Fibroblast of lung (primary cell): ENCODE results near the gene PXDN.

Source experiments
- EZH2 ChIP-seq: IDR thresholded peaks from 2 replicates; pipeline ENCODE4 v1.5.1; 2012; ENCODE audit warnings: low read length, control low read depth, mild to moderate bottlenecking; ENCODE audit errors: missing control alignments
- TF ChIP-seq, protein P1 (sequence below), 2 donors: IDR thresholded peaks in 1 of 2; conservative IDR thresholded peaks in 1 of 2; 1 replicate in 1 of 2; 2 replicates in 1 of 2; pipeline ENCODE4 v1.5.1; 2011 to 2012; ENCODE audit warnings: low read length in 2 of 2, control low read depth in 1 of 2, inconsistent platforms in 1 of 2, low read depth in 1 of 2, mild to moderate bottlenecking in 1 of 2

DNA sequence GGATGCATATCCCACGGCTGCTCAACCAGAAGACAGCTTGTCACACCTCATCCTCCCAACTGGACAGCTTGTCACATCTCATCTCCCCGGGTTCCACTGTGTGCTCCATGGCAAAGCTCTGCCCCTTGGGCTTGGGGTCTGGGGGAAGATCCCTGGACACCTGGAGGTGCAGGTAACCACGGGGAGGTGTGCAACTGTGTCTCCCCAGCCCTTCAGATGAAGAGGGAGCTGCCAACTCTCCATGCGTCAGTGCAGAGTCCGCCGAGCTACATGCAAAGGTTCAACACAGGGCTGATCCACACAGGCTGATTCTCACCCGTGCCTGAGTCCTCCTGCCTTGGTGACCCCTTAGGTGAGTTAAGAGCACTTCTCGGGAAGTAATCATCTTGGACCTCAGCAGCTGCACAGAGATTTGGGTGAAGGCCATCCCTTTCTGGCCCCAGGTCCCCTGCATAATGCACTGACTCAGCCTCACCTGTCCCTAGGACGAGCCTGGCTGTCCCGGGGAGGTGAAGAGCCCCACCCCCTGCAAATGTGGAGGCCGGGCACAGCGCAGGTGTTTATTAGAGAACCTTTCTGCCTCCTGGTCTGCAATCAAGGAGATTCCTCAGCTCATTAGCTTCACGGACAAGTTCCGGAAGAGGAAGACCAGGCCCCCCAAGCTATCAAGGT, 157.9 kb downstream of the PXDN start:
- no peak for TF ChIP-seq EZH2
- TF ChIP-seq, protein P1, sequence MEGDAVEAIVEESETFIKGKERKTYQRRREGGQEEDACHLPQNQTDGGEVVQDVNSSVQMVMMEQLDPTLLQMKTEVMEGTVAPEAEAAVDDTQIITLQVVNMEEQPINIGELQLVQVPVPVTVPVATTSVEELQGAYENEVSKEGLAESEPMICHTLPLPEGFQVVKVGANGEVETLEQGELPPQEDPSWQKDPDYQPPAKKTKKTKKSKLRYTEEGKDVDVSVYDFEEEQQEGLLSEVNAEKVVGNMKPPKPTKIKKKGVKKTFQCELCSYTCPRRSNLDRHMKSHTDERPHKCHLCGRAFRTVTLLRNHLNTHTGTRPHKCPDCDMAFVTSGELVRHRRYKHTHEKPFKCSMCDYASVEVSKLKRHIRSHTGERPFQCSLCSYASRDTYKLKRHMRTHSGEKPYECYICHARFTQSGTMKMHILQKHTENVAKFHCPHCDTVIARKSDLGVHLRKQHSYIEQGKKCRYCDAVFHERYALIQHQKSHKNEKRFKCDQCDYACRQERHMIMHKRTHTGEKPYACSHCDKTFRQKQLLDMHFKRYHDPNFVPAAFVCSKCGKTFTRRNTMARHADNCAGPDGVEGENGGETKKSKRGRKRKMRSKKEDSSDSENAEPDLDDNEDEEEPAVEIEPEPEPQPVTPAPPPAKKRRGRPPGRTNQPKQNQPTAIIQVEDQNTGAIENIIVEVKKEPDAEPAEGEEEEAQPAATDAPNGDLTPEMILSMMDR (conservative IDR thresholded peaks at IDR 0.05 in 1 of 2, IDR thresholded peaks at IDR 0.05 in 1 of 2; ENCODE audit: low read depth in 1 of 2, low read length in 2 of 2): no peak
